Left kidney (tissue), 2 donors: Measurements from ENCODE around the gene SLC6A4. TPM values are rescaled to one million over a fixed set of nuclear protein-coding genes. Genes with fewer than 3 reads are reported as not detected.
"Not testable (repeated sequence)": the region's sequence is repeated elsewhere in the genome, so short reads cannot be mapped to it uniquely, and the experiment has no call there.

Experiments used
- DNase-seq: peaks from one replicate; pipeline ENCODE4 v3.0.0-alpha.2; 2013
- polyA plus RNA-seq: library from polyadenylated mRNA; unstranded; fragments of 120-200 nt; gene quantifications from one replicate; pipeline ENCODE4 v1.2.1, GENCODE V29; 2013; ENCODE audit not compliant: insufficient read length

Gene SLC6A4
- polyA plus RNA-seq, 1 donor, result 0.62 TPM

- no peak for DNase-seq
Measured at GRCh38 chr17:30238387-30239088, 3.0 kb upstream of the SLC6A4 start.

GRCh38 chr17:30238003-30238344 is 2.5 kb upstream of the SLC6A4 start:
- DNase-seq, result no peak

GRCh38 chr17:30237296-30238002 is 2.0 kb upstream of the SLC6A4 start:
- DNase-seq, result no peak

- DNase-seq, result peak; percentile 62
Measured at GRCh38 chr17:30236766-30237165, 1.3 kb upstream of the SLC6A4 start.

- no peak for DNase-seq
Measured at GRCh38 chr17:30236297-30236624, 764 bp upstream of the SLC6A4 start.

- no peak for DNase-seq
Measured at GRCh38 chr17:30234964-30235363, 533 bp downstream of the SLC6A4 start.

GRCh38 chr17:30234296-30234695 is 1.2 kb downstream of the SLC6A4 start:
- DNase-seq, result no peak

- no peak for DNase-seq
Measured at GRCh38 chr17:30232824-30233427, 2.6 kb downstream of the SLC6A4 start.

GRCh38 chr17:30232015-30232823 is 3.3 kb downstream of the SLC6A4 start:
- no peak for DNase-seq

GRCh38 chr17:30230596-30231125 is 4.8 kb downstream of the SLC6A4 start:
- DNase-seq, result no peak

- not testable (repeated sequence) for DNase-seq
Measured at GRCh38 chr17:30230009-30230408, 5.5 kb downstream of the SLC6A4 start.

- DNase-seq, result no peak
Measured at GRCh38 chr17:30229012-30229411, 6.5 kb downstream of the SLC6A4 start.

GRCh38 chr17:30228011-30228410 is 7.5 kb downstream of the SLC6A4 start:
- no peak for DNase-seq

- DNase-seq, result no peak
Measured at GRCh38 chr17:30226878-30227277, 8.6 kb downstream of the SLC6A4 start.

GRCh38 chr17:30225919-30226553 is 9.5 kb downstream of the SLC6A4 start:
- DNase-seq, result no peak

GRCh38 chr17:30225112-30225511 is 10.4 kb downstream of the SLC6A4 start:
- no peak for DNase-seq

- DNase-seq, result no peak
Measured at GRCh38 chr17:30224419-30224960, 11.0 kb downstream of the SLC6A4 start.

GRCh38 chr17:30222721-30223175 is 12.7 kb downstream of the SLC6A4 start:
- no peak for DNase-seq

- DNase-seq, result no peak
Measured at GRCh38 chr17:30222251-30222650, 13.2 kb downstream of the SLC6A4 start.

- no peak for DNase-seq
Measured at GRCh38 chr17:30221346-30221745, 14.2 kb downstream of the SLC6A4 start.

- no peak for DNase-seq
Measured at GRCh38 chr17:30220414-30220813, 15.1 kb downstream of the SLC6A4 start.

GRCh38 chr17:30219833-30220232 is 15.7 kb downstream of the SLC6A4 start:
- no peak for DNase-seq
